Measurements from ENCODE around the gene PRKG2.

Gene PRKG2

DNA sequence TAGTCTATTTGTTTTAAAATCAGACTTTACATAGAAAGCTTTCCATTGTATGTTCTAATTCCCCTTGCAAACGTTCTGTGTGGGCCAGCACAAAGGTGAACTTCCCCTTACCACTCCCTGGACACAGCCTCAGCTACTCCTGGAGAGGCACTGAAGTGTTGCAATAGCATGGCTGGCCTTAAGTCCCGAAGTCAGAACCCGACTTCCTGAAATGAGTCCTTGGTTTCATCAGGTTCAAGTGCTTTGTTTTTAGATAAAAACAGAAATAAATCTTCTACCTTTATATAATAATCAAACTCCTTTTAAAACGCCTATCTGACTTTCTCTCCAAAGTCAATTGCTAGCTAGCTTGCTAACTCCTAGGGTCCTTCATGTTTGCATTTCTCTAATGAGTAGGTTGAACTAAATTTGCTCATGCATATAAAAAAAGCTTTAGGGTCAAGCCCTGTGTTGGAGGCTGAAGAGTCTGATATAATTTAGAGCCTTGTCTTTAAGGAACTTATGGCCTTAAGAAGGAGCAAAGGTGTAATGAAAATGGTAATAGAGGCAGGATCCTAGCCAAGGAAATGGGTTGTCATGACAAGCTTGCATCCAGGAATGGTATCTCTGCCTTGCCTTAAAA is 175.6 kb downstream of the PRKG2 start:
- no peak for DNase-seq (ENCODE audit: low read depth, low spot score)

DNA sequence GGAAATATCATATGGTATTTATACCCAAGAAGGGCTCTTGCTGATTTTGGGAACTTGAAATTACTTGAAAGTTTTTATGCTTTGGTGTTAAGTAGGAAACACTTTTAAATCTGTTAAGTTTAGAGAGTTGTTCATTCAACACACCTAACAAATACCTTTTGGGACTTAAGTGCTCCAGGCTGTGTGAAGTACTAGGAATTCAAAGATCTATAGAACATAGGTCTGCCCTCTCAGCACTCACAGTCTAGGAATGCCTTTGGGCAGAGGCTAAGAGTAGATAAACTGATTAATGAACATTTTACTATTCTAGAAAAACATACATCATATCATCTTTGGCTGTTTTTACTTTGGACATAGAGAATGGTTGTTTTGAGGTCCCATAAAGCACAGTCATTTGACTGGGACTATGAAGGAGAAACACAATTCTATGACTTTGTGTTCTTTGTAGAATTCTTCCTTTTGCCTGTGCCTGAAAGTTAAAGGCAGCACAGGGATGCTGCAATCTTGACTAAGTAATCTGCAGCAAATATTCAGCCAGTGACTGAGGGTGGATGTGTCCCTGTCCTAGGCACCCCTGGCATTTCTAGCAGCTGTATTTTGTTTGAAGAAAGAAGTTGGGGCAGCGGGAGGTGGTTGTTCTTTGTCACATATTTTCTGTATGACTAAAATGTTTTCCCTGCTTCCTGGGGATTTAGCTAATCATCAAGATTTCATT is 176.2 kb downstream of the PRKG2 start:
- no peak for DNase-seq (ENCODE audit: low read depth, low spot score)
